ENCODE data around the gene SYNCRIP.
A peak's percentile ranks its signal among the peaks of the same experiment; 100 is the strongest.
"Not testable (repeated sequence)": the region's sequence is repeated elsewhere in the genome, so short reads cannot be mapped to it uniquely, and the experiment has no call there.

Gene SYNCRIP

GRCh38 chr6:85669735-85670194, 27.1 kb upstream of the SYNCRIP start:
- peak; percentile 28 for DNase-seq

- DNase-seq: no peak
These were observed 19.6 kb upstream of the SYNCRIP start for GRCh38 chr6:85662251-85662650.

DNA sequence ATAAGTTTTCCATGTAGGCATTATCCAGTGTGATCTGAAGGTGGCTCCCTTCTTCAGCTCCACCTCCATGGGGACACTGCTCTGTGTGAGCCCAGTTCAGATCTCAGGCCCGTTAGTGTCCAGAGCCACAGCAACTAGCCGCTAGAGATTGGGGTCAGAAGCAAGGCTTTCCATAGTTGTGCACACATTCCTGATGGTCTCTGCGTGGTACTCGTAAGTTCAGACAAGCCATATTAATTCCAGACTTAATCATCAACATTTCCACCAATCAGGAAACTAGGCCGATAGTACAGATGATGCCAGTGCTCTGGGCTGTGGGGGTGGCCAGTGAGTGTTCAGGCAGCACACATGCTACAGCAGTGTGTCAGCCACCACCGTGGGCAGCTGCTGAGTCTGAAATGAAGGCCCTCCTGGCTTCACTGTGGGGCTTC, 17.5 kb upstream of the SYNCRIP start:
- DNase-seq: no peak

DNA sequence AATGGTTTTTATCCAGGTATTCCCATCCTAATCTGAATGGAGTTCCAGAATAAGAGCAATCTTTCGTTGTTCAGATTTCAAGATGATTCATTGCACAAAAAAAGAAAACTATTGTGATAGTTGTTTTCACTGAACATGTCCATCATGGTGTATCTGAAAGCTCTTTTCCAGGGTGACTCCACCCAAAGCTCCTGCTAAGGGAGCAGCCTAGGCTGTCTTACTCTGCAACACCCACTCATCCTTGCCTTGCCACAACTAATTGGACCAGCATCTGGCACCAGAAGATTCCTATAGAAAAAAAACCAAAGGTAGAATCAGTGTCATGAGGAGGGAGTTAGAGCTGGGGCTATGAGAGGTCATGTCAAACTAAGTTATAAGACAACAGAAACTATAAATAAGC, 7.9 kb upstream of the SYNCRIP start:
- no peak for DNase-seq

- no peak for DNase-seq
These were observed 1.6 kb upstream of the SYNCRIP start for GRCh38 chr6:85644279-85644762.

- peak; percentile 88 for DNase-seq
These were observed 1.0 kb upstream of the SYNCRIP start for GRCh38 chr6:85643537-85644278.

DNA sequence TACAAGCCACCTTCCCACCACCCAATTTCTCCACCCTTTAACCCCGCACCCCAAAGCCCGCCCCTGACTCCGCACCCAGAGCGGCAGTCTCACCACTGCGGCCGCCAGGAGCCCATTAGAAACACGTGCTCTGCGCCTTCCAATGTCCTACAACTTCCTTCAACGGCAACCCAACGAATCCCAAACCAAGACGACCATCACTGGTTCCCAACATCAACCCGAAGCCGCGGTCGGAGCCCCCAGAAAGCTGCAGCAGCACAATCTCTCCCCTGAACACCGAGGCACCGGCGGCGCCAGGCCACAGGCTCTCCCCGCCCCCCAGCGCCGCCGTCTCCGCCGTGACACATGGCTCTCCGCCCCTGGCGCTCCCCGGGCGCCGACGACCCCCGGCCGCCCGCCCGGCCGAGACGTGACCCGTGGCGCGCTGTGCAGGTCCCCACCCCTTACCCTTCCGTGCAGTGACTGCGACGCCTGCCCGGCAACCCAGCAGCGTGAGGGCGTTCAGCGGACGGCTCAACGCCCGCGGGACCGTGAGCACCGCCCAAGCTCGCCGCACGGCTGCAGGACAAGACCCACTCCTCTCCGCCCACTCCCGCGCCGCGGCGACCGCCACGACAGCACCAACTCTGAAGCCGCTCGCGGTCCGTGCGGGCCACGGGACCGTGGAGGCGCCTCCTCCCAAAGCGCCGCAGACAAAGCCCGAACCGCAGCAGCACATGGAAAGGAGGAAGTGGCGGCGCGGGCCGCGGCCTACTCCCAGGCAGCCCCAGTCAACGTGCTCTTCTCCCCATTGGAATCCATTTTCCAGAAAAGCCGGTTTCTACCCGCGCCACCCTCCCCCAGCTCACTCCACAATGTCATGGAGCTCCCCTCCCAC, 551 bp downstream of the SYNCRIP start:
- DNase-seq: peak; percentile 64

DNA sequence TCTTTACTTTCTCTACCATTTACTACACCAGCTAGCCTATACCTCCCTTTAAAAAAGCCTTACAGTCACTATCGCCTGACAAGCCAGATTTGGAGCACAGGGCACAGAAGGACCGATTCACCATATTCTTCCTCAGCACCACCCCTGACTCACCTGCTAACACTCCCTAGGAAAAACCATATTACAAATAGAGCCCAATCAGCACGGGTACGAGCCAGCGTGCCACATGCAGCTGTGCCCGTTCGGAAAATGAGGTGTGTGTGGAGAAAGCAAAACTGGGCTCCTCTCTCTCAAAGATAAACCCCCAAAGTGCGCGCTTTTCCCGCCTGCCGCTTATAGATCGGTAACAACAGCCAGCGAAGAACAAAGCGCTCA, 1.2 kb downstream of the SYNCRIP start:
- DNase-seq: no peak

DNA sequence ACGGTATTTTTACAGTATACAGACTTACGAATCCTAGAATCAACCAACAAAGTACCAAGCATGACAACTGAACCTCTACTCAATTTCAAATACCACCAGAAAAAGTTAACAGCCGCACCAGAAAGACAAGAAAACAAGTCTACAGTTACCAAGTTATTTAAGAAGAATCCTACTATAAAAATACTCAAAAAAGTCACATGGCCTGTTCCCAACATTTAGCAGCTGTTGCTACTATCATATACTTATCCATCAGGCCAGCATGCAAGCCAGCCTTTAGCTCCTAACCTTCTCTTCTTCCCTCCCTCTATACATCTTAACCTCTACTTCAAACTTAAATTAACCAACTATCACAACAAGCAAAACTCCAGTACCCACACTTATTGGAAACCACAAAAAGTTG, 1.9 kb downstream of the SYNCRIP start:
- DNase-seq: no peak

GRCh38 chr6:85637579-85637978, 5.1 kb downstream of the SYNCRIP start:
- DNase-seq: no peak

- DNase-seq: no peak
These were observed 10.3 kb downstream of the SYNCRIP start for GRCh38 chr6:85632164-85632942.

GRCh38 chr6:85631117-85631516, 11.6 kb downstream of the SYNCRIP start:
- not testable (repeated sequence) for DNase-seq

GRCh38 chr6:85628353-85628752, 14.3 kb downstream of the SYNCRIP start:
- no peak for DNase-seq

- DNase-seq: no peak
These were observed 22.4 kb downstream of the SYNCRIP start for GRCh38 chr6:85620308-85620707.

DNA sequence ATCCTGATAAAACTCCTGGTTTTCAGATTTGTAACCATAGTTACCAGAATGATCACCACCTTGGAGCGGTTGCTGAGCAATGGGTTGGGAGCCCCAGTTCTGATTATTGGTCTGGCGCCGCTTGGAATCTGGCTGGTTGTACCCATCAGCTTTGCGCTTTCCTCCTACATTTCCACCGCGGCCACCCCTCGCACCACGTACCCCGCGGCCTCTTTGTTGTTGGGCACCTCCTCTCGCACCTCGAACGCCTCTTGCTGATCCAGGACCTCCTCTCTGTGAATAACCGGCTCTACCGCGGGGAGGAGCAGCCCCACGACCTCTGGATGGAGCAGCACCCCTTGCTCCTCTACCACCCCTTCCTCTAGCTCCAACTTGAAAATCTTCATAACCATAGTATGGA, 27.9 kb downstream of the SYNCRIP start:
- DNase-seq: no peak

DNA sequence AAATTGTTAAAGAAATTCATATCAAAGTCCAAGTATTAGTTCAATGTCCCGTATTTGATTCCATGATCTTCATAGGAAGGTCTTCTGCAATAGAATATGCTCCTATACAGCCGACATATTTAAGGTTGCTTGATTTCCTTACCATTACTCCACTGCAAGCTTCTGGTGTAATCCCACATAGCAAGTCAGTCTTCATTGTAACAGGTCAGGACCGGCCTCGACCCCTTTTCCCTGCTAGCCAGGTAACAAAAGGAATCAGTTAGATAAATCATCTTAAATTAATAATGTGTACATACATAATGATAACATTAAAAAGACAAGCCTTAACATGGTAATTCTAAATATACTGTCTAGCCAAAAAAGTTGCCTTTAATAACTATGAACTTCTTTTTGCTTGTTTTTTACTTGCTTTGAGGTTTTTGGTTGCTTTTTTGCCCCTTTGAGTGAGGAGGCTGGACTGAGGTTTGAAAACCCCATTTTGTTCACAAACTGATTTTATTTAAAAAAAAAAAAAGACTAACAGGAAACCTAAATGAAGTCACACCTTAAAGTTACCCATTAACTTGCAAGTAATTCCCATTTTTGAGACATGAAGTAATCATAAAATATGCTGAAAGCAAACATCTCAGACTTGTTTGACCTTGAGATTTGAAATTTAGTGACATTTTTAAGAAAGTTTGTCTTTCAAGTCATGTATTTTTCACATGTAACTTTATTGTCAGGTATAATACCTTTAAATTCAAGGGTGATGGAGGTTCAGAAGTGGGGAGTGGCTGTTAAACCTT, 29.8 kb downstream of the SYNCRIP start:
- no peak for DNase-seq

GRCh38 chr6:85610182-85610895, 32.3 kb downstream of the SYNCRIP start:
- no peak for DNase-seq

GRCh38 chr6:85602100-85602499, 40.6 kb downstream of the SYNCRIP start:
- DNase-seq: no peak

- DNase-seq: no peak
These were observed 41.9 kb downstream of the SYNCRIP start for GRCh38 chr6:85600713-85601313.

- no peak for DNase-seq
These were observed 48.3 kb downstream of the SYNCRIP start for GRCh38 chr6:85594197-85594930.
